HG02642 (cell line): ENCODE measurements around the gene SDK1.
"Not testable (repeated sequence)": the region's sequence is repeated elsewhere in the genome, so short reads cannot be mapped to it uniquely, and the experiment has no call there.

Source experiments
- ATAC-seq: cut with Tn5 transposase; IDR thresholded peaks from one replicate; pipeline ENCODE4 v1.9.1; 2021; ENCODE audit warnings: mild to moderate bottlenecking; ENCODE audit not compliant: unreplicated experiment, poor library complexity

SDK1 gene

DNA sequence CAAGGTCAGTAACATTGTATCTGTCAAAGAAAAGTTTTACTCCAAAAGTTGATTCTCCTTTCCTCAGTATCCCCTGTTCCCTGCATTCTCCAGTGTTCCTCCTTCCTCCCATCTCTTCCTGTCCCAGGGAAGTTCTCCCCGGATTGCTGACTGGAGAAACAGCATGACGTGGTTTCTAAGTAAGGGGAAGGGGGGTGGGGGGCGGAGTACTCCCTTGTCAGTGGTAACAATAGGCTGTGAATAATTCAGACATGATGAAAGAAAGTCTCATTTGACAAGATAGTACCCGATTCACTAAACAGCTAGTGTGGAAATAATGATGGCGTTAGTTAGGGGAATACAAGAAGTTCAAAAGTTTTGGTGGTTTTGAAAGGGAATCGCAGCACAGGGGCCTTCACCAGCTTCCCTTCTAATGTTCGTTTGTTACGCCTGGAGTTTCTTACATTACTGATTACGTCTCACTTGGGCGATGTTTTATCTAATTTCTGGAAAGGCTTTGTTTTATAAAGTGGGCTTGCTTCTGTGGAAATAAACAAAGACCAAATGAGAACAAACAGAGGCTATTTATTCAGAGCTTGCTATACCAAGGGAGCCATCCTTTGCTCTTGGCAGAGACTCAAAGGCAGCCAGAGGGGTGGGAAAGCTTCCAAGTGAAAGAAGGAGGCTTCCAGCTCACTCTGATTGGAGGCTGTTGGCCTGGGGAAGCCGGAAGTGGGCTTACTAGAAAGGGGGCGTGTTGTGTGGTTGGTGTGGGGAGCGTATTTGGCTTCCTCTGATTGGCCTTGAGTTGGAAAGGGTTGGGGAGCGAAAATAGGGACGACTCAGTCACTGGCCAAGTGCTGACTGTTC, 453.7 kb downstream of the SDK1 start:
- ATAC-seq: no peak

GRCh38 chr7:3755778-3756453, 454.9 kb downstream of the SDK1 start:
- ATAC-seq: not testable (repeated sequence)

DNA sequence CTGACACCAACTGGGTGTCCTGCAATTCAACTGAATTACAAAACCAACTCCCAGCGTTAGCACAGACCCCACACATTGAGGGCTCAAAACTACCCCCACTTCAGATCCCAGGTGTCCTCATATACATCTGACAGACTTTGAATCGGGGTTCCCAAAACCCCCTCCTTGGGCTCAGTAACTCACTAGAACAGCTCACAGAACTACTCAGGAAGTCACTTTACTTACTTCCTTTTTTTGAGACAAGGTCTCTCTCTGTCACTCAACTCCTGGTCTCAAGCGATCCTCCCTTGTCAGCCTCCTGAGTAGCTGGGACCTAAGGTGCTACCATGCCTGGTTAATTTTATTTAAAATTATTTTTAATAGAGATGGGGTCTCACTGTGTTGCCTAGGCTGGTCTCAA, 456.0 kb downstream of the SDK1 start:
- no peak for ATAC-seq

DNA sequence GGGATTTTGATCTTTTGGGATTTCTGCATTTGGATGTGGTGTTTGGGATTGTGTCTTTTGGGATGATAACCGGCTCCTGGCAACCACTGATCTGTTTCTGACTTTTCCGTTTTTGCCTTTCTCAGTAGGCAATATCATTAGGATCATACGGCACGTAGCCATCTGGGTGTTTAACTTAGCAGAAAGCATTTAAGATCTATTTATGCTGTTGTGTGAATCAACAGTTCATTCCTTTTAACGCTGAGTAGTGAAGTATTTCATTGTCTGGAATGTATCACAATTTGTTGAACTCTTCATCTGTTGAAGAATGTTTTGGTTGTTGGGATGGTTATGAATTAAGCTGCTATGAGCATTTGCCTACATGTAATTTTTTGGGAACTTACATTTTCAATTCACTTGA, 459.6 kb downstream of the SDK1 start:
- ATAC-seq: no peak

- ATAC-seq: no peak
These were observed 461.2 kb downstream of the SDK1 start for GRCh38 chr7:3762146-3762831.

DNA sequence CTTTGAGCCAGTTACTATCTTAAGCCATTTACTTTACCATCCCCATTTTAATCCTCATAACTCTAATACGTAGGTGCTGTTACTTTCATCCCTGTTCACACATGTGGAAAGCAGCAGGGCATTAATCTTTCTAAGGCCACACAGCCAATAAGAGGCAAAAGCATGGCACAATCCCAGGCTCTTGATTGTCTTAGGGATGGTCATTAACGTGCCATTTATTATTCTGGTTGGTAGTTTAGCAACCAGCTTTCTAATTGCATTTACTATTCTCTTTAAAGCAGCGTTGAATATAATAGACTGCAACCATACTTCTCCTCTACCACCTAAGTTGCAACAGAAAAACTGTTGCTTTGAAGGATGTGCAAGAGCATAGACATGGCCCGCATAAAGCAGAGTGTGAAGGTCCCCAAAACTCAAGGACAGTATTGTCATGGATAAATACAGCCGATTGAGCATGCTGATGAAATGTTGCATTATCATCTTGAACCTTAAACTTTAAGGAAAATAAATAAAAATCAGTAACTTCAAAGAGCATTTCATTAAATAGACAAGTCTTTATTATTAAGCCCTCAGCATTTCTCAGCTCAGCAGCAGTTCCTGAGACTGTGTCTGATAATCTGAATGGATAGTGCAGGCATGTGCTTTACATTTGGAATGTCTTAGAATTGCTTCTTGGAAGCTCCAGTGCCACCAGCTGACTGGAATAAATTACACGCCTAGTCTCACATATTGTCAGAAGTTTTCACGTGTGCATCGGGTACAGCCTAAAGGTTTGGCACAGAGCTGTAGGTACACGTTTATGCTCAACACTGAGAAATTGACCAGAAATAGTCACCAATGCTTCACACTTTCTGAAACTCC, 467.1 kb downstream of the SDK1 start:
- ATAC-seq: no peak

GRCh38 chr7:3771906-3772305, 470.9 kb downstream of the SDK1 start:
- no peak for ATAC-seq

- no peak for ATAC-seq
These were observed 477.3 kb downstream of the SDK1 start for GRCh38 chr7:3778345-3778744.

- ATAC-seq: no peak
These were observed 479.0 kb downstream of the SDK1 start for GRCh38 chr7:3780016-3780415.

DNA sequence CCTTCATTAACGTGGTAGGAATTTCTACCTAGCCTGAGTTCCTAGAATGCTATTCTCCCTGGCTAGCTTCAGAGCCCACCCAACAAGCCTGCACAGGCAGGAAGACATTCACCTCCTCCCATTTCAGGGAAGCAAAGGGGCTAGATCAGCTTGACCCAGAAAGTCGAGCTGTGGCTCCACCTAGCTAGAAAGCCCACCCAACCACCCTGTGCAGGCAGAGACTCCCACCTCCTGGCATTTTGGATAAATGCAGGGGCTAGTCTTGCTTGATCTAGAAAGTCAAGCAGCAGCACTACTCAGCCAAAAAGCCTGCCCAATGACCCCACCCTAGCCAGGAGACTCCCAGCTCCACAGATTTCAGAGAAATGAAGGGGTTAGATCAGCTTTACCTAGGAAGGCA, 479.5 kb downstream of the SDK1 start:
- ATAC-seq: no peak

DNA sequence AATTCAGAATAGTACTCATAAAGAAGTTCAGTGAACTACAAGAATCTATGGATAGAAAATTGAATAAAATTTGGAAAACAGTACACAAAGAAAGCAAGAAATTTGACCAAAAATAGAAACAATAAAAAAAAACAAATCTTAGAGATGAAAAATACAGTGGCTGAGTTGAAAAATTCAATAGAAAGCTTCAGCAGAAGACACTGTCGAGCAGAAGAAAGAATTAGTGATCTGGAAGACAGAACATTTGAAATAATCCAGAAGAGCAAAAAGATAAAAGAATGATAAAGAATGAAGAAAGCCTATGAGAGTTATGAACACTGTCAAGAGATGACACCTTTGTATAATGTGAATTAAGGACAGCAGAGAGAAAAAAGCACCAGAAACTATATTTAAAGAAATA, 480.6 kb downstream of the SDK1 start:
- ATAC-seq: no peak

DNA sequence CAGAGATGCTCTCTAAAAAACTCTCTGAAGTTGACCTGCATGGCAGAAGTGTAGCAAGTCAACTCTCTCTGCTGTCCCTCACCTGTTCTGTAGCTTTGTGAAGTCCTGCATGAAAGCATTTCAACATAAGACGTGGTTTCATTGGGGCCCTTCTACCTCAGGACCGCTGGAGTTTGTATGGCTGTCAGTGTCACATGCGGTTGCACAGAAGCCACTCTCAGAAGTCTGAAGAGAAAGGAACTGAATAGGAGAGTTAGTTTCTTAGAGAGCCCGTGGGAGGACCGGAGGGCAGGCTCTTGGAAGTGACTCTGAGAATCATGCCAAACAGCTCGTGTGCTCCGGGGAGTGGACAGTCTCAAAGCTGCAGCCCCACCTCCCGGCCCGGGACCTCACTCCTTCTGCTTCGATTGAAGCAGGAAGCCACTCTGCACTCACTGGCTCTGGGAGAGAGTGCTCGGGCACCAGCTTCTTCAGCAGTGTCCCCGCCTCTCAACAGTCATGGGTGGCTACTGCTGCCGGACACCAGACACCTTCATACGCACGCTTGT, 486.7 kb downstream of the SDK1 start:
- no peak for ATAC-seq

DNA sequence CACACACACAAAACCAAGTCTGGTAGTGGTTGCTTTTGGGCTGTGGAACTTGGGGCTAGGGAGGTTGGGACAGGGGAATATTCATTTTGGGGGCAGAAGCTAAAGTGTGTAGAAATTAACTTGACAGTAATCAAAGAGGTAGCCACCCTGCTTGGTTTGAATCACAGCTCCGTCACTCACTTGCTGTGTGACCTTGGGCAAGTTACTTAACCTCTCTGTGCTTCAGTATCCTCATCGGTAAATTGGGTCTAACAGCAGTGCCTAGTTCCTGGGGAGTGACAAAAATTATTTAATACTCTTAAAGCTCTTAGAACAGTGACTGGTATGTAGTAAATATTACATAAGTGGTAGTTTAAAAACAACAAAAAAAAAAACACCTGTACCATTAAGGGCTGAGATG, 489.8 kb downstream of the SDK1 start:
- ATAC-seq: no peak

GRCh38 chr7:3791327-3791726, 490.3 kb downstream of the SDK1 start:
- no peak for ATAC-seq

- no peak for ATAC-seq
These were observed 494.1 kb downstream of the SDK1 start for GRCh38 chr7:3795141-3795540.

DNA sequence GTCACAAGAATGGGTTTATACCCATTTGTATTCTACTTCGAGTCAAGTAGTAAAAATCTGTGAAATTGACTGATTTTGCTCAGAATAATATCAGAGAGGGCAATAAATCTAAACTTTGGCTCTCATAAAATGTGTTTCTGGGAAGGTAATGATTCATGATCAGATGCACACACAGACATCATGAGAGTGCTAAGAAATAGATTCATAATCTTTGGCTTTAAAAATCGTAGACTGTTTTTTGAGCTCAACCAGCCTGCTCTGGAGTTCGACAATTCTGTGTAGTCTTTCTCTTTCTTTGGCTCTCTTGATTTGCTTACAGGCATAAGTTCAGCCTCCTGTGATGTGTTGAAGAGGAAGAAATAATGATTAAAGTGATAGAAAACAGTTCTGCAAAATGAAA, 494.7 kb downstream of the SDK1 start:
- no peak for ATAC-seq

DNA sequence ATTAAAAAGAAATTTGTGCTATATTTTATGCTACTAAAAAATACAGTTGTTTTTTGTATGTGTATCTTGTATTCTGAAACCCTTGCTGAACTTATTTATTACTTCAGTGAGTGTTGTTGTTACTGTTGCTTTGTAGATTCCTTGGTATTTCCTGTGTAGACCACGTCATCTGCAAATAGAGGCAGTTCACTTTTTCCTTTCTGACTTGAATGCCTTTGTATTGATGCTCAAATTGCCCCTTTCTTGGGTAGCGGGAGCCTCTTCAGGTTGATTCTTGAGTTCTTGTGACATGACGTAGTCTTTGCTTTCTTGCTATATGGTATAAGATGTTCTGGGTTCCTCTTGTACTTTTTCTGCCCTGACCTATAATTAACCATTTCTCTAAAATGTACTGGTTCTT, 504.1 kb downstream of the SDK1 start:
- ATAC-seq: no peak

- ATAC-seq: no peak
These were observed 505.5 kb downstream of the SDK1 start for GRCh38 chr7:3806516-3806915.

DNA sequence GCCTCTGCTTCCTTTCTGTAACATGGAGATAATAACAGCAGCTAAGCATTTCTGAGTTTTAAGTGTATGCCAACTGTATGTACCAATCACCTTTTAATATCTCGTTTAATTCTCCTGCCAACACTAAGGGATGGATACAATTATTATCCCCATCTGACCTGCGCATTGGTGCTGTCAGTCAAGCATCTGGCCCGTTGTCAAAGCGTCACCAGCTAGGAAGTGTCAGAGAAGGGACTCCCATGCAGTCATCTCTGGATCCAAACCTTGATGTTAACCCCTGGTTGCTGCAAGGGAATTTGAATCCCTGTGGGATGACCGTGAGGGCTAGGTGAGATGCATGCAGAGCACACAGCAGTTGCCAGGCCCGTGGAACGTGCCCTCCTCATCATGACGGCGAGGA, 506.8 kb downstream of the SDK1 start:
- no peak for ATAC-seq

DNA sequence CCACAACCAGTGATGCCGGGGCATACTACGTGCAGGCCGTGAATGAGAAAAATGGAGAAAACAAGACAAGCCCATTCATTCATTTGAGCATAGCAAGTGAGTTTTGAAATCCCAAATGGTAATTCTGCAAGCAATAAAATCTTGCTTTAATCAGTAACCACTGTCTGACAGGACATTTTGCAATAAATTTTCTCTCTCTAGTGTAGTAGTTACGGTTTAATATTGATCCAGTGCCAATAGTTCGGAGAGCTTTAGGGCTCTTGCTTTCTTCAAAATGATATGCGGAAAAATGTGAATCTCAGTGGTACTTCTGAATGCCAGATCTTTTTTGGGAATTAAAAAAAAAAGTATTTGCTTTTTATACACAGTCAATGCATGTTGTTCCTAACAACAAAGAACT, 520.4 kb downstream of the SDK1 start:
- ATAC-seq: no peak
